ENCODE measurements around the gene CYB5D1. TPM values are rescaled to one million over a fixed set of nuclear protein-coding genes. Genes with fewer than 3 reads are reported as not detected.
A peak's percentile ranks its signal among the peaks of the same experiment; 100 is the strongest.

Gene CYB5D1
- total RNA-seq, 1 donor from 2014 or later: 21.1 TPM

GRCh38 chr17:7852919-7853690 is 4.7 kb upstream of the CYB5D1 start:
- Histone ChIP-seq H3K4me1 (ENCODE audit: insufficient read depth, low read length) (peaks cover 25% of the 10 kb centered on the region), H3K27ac (ENCODE audit: low read depth, low read length) (no peak overlapping the region), H3K27me3 (ENCODE audit: insufficient read depth, low read length) (no peaks in the 10 kb centered on the region), H3K9ac (ENCODE audit: low read length) (no peak overlapping the region), H2AFZ (ENCODE audit: low read depth, low read length) (no peak overlapping the region), H3K4me2 (ENCODE audit: low read length) (no peak overlapping the region), H3K9me3 (ENCODE audit: insufficient read depth, low read depth, low read length) (no peaks in the 10 kb centered on the region), H3K36me3 (ENCODE audit: insufficient read depth, low read length) (peaks cover 11% of the 10 kb centered on the region), H3K79me2 (ENCODE audit: insufficient read depth, low read length) (peaks cover 8% of the 10 kb centered on the region), H4K20me1 (ENCODE audit: insufficient read depth, low read length) (peaks cover 46% of the 10 kb centered on the region), H3K4me3 (ENCODE audit: insufficient read depth, low read depth, low read length) (no peak overlapping the region)
- FAIRE-seq (no peak), DNase-seq (ENCODE audit: low read depth) (no peak)
- peaks cover 24% of the 10 kb centered on the region for H3K36me3 Mint-ChIP-seq (ENCODE audit: low read depth, unreplicated experiment)
- no peak overlapping the region for H3K27ac Mint-ChIP-seq (ENCODE audit: unreplicated experiment)
- no peak for TF ChIP-seq EZH2 (IDR thresholded peaks at IDR 0.05; ENCODE audit: insufficient read depth, low read length)
- TF ChIP-seq, protein P1, sequence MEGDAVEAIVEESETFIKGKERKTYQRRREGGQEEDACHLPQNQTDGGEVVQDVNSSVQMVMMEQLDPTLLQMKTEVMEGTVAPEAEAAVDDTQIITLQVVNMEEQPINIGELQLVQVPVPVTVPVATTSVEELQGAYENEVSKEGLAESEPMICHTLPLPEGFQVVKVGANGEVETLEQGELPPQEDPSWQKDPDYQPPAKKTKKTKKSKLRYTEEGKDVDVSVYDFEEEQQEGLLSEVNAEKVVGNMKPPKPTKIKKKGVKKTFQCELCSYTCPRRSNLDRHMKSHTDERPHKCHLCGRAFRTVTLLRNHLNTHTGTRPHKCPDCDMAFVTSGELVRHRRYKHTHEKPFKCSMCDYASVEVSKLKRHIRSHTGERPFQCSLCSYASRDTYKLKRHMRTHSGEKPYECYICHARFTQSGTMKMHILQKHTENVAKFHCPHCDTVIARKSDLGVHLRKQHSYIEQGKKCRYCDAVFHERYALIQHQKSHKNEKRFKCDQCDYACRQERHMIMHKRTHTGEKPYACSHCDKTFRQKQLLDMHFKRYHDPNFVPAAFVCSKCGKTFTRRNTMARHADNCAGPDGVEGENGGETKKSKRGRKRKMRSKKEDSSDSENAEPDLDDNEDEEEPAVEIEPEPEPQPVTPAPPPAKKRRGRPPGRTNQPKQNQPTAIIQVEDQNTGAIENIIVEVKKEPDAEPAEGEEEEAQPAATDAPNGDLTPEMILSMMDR (IDR thresholded peaks at IDR 0.05; ENCODE audit: insufficient read depth, low read depth, low read length): no peak
- H3K27me3 Mint-ChIP-seq (ENCODE audit: low read depth, unreplicated experiment): no peaks in the 10 kb centered on the region
- H3K9me3 Mint-ChIP-seq (ENCODE audit: unreplicated experiment): no peaks in the 10 kb centered on the region
- H3K4me3 Mint-ChIP-seq (ENCODE audit: unreplicated experiment): no peak overlapping the region
- H3K4me1 Mint-ChIP-seq (ENCODE audit: low read depth, unreplicated experiment): peaks cover 11% of the 10 kb centered on the region

DNA sequence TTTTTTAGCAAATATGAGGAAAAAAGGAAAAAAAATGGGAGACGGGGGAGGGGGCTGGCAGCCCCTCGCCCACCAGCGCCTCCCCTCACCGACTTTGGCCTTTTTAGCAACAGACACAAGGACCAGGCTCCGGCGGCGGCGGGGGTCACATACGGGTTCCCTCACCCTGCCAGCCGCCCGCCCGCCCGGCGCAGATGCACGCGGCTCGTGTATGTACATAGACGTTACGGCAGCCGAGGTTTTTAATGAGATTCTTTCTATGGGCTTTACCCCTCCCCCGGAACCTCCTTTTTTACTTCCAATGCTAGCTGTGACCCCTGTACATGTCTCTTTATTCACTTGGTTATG is 4.1 kb upstream of the CYB5D1 start:
- no peaks in the 10 kb centered on the region for H3K27me3 ChIP-seq (ENCODE audit: insufficient read depth, low read length)
- Mint-ChIP-seq H3K4me1 (ENCODE audit: low read depth, unreplicated experiment) (peaks cover 14% of the 10 kb centered on the region), H3K27me3 (ENCODE audit: low read depth, unreplicated experiment) (no peaks in the 10 kb centered on the region), H3K9me3 (ENCODE audit: unreplicated experiment) (no peaks in the 10 kb centered on the region), H3K27ac (ENCODE audit: unreplicated experiment) (peak overlapping the region; percentile 64), H3K36me3 (ENCODE audit: low read depth, unreplicated experiment) (peaks cover 24% of the 10 kb centered on the region), H3K4me3 (ENCODE audit: unreplicated experiment) (peak overlapping the region; percentile 45)
- no peaks in the 10 kb centered on the region for H3K9me3 ChIP-seq (ENCODE audit: insufficient read depth, low read depth, low read length)
- peaks cover 13% of the 10 kb centered on the region for H3K79me2 ChIP-seq (ENCODE audit: insufficient read depth, low read length)
- no peak overlapping the region for H3K4me2 ChIP-seq (ENCODE audit: low read length)
- no peak overlapping the region for H3K27ac ChIP-seq (ENCODE audit: low read depth, low read length)
- H2AFZ ChIP-seq (ENCODE audit: low read depth, low read length): no peak overlapping the region
- no peak overlapping the region for H3K4me3 ChIP-seq (ENCODE audit: insufficient read depth, low read depth, low read length)
- H3K4me1 ChIP-seq (ENCODE audit: insufficient read depth, low read length): peaks cover 29% of the 10 kb centered on the region
- DNase-seq (ENCODE audit: low read depth) (no peak), FAIRE-seq (no peak)
- H4K20me1 ChIP-seq (ENCODE audit: insufficient read depth, low read length): peaks cover 46% of the 10 kb centered on the region
- peaks cover 11% of the 10 kb centered on the region for H3K36me3 ChIP-seq (ENCODE audit: insufficient read depth, low read length)
- no peak for TF ChIP-seq EZH2 (IDR thresholded peaks at IDR 0.05; ENCODE audit: insufficient read depth, low read length)
- TF ChIP-seq, protein P1 (IDR thresholded peaks at IDR 0.05; ENCODE audit: insufficient read depth, low read depth, low read length): no peak
- no peak overlapping the region for H3K9ac ChIP-seq (ENCODE audit: low read length)

Measured in astrocyte (in vitro differentiated cells and primary cell).